H9 (cell line): ENCODE results near the gene UTP4. TPM values are rescaled to one million over a fixed set of nuclear protein-coding genes. Genes with fewer than 3 reads are reported as not detected.

Source experiments
- DNase-seq: peaks from one replicate; pipeline ENCODE4 v3.0.0-alpha.2; 2017
- H2AFZ ChIP-seq: one replicate; pipeline ENCODE4 v1.6.1; 2013; ENCODE audit warnings: mild to moderate bottlenecking, low read length, control low read depth, moderate library complexity
- H2AK5ac ChIP-seq: 2 replicates; pipeline ENCODE4 v1.6.1; 2013; ENCODE audit warnings: low read length, control low read depth, mixed read lengths; ENCODE audit not compliant: insufficient read length
- H2BK120ac ChIP-seq: one replicate; pipeline ENCODE4 v1.6.1; 2013; ENCODE audit warnings: low read depth, mild to moderate bottlenecking, low read length, control low read depth, inconsistent platforms; ENCODE audit not compliant: poor library complexity, severe bottlenecking
- H2BK12ac ChIP-seq: 2 replicates; pipeline ENCODE4 v1.6.1; 2013; ENCODE audit warnings: low read length, control low read depth, mixed read lengths, low read depth; ENCODE audit not compliant: insufficient read length
- H2BK15ac ChIP-seq: 2 replicates; pipeline ENCODE4 v1.6.1; 2013; ENCODE audit warnings: low read depth, low read length, control low read depth
- H2BK20ac ChIP-seq: one replicate; pipeline ENCODE4 v1.6.1; 2013; ENCODE audit warnings: low read depth, mild to moderate bottlenecking, low read length, control low read depth, inconsistent platforms; ENCODE audit not compliant: poor library complexity, severe bottlenecking
- H2BK5ac ChIP-seq: 2 replicates; pipeline ENCODE4 v1.6.1; 2013; ENCODE audit warnings: low read length, control low read depth, mixed read lengths; ENCODE audit not compliant: insufficient read length
- H3K14ac ChIP-seq: 2 replicates; pipeline ENCODE4 v1.6.1; 2013; ENCODE audit warnings: low read length, control low read depth; ENCODE audit not compliant: insufficient read depth
- H3K18ac ChIP-seq: 2 replicates; pipeline ENCODE4 v1.6.1; 2013; ENCODE audit warnings: low read depth, mild to moderate bottlenecking, mixed read lengths, low read length, control low read depth; ENCODE audit not compliant: insufficient read length
- H3K23ac ChIP-seq: 2 replicates; pipeline ENCODE4 v1.6.1; 2013; ENCODE audit warnings: low read length, control low read depth, mixed read lengths, low read depth; ENCODE audit not compliant: insufficient read length
- H3K23me2 ChIP-seq: 2 replicates; pipeline ENCODE4 v1.6.1; 2013; ENCODE audit warnings: low read depth, mild to moderate bottlenecking, mixed read lengths, low read length, control low read depth; ENCODE audit not compliant: insufficient read length, poor library complexity, severe bottlenecking
- H3K27ac ChIP-seq: 2 replicates; pipeline ENCODE4 v1.5.1; 2013; ENCODE audit warnings: low read length, control low read depth, mixed read lengths, low read depth; ENCODE audit not compliant: insufficient read length
- H3K27me3 ChIP-seq: 2 replicates; pipeline ENCODE4 v1.6.1; 2013; ENCODE audit warnings: low read length, control low read depth, inconsistent platforms; ENCODE audit not compliant: insufficient read depth
- H3K4ac ChIP-seq: 2 replicates; pipeline ENCODE4 v1.6.1; 2013; ENCODE audit warnings: low read depth, mild to moderate bottlenecking, control low read depth, inconsistent platforms, low read length, moderate library complexity
- H3K4me1 ChIP-seq: 2 replicates; pipeline ENCODE4 v1.6.1; 2013; ENCODE audit warnings: low read length, control low read depth, inconsistent platforms; ENCODE audit not compliant: insufficient read depth
- H3K4me2 ChIP-seq: 2 replicates; pipeline ENCODE4 v1.6.1; 2013; ENCODE audit warnings: low read length, control low read depth, mixed read lengths; ENCODE audit not compliant: insufficient read length, insufficient read depth
- H3K56ac ChIP-seq: 2 replicates; pipeline ENCODE4 v1.6.1; 2013; ENCODE audit warnings: low read depth, mild to moderate bottlenecking, mixed read lengths, low read length, control low read depth; ENCODE audit not compliant: insufficient read length
- H3K79me1 ChIP-seq: 2 replicates; pipeline ENCODE4 v1.6.1; 2013; ENCODE audit warnings: low read depth, mild to moderate bottlenecking, moderate library complexity, low read length, control low read depth, inconsistent platforms; ENCODE audit not compliant: insufficient read depth, poor library complexity, severe bottlenecking
- H3K79me2 ChIP-seq: 2 replicates; pipeline ENCODE4 v1.6.1; 2013; ENCODE audit warnings: low read length, control low read depth, inconsistent platforms; ENCODE audit not compliant: insufficient read depth
- H3K9ac ChIP-seq: 2 replicates; pipeline ENCODE4 v1.6.1; 2013; ENCODE audit warnings: low read length, control low read depth, mixed read lengths; ENCODE audit not compliant: insufficient read length; ENCODE audit errors: extremely low read depth
- H3K9me3 ChIP-seq: one replicate; pipeline ENCODE4 v1.6.1; 2013; ENCODE audit warnings: low read depth, low read length, inconsistent platforms; ENCODE audit not compliant: control insufficient read depth
- H3T11ph ChIP-seq: one replicate; pipeline ENCODE4 v1.6.1; 2013; ENCODE audit warnings: mild to moderate bottlenecking, low read length, control low read depth, inconsistent platforms
- H4K20me1 ChIP-seq: one replicate; pipeline ENCODE4 v1.6.1; 2013; ENCODE audit not compliant: control insufficient read depth, insufficient read length, insufficient read depth
- H4K5ac ChIP-seq: 2 replicates; pipeline ENCODE4 v1.6.1; 2013; ENCODE audit warnings: low read depth, mild to moderate bottlenecking, mixed read lengths, low read length, control low read depth; ENCODE audit not compliant: insufficient read length
- H4K8ac ChIP-seq: replicated peaks from 2 replicates; pipeline ENCODE4 v1.6.1; 2013; ENCODE audit warnings: low read length, control low read depth, mixed read lengths, low read depth; ENCODE audit not compliant: insufficient read length
- H4K91ac ChIP-seq: 2 replicates; pipeline ENCODE4 v1.6.1; 2013; ENCODE audit warnings: low read depth, mild to moderate bottlenecking, moderate library complexity, mixed read lengths, low read length, control low read depth; ENCODE audit not compliant: insufficient read length
- H3K27ac Mint-ChIP-seq, 3 experiments: 2 replicates in 2 of 3; 3 replicates in 1 of 3; pipeline ENCODE4 v1.8.0; 2020 to 2021; ENCODE audit warnings: mixed read lengths in 3 of 3, mild to moderate bottlenecking in 1 of 3, moderate library complexity in 1 of 3
- H3K27me3 Mint-ChIP-seq: 2 replicates; pipeline ENCODE4 v1.8.0; 2021; ENCODE audit warnings: low read depth, mild to moderate bottlenecking, moderate library complexity, mixed read lengths
- H3K36me3 Mint-ChIP-seq, 3 experiments: 2 replicates in 2 of 3; 3 replicates in 1 of 3; pipeline ENCODE4 v1.8.0; 2020 to 2021; ENCODE audit warnings: low read depth in 3 of 3, mixed read lengths in 3 of 3; ENCODE audit not compliant: insufficient read depth in 1 of 3
- H3K4me1 Mint-ChIP-seq, 2 experiments: 2 replicates each; pipeline ENCODE4 v1.8.0; 2020; ENCODE audit warnings: mixed read lengths in 2 of 2
- H3K4me3 Mint-ChIP-seq, 2 experiments: 2 replicates in 1 of 2; 3 replicates in 1 of 2; pipeline ENCODE4 v1.8.0; 2020 to 2021; ENCODE audit warnings: mild to moderate bottlenecking in 2 of 2, mixed read lengths in 2 of 2, moderate library complexity in 1 of 2
- H3K9me3 Mint-ChIP-seq, 2 experiments: 2 replicates in 1 of 2; 3 replicates in 1 of 2; pipeline ENCODE4 v1.8.0; 2020; ENCODE audit warnings: mild to moderate bottlenecking in 2 of 2, mixed read lengths in 2 of 2, moderate library complexity in 1 of 2
- CTCF ChIP-seq: fragments of 200-600 bp; sonication (generic); conservative IDR thresholded peaks from 3 replicates; pipeline ENCODE4 v1.8.0; 2021; ENCODE audit warnings: antibody characterized with exemption, mild to moderate bottlenecking
- WGBS: extraction: QIAGEN DNeasy Blood & Tissue Kit; methylation state at CpG from one replicate; pipeline ENCODE4 v1.1.7; 2013; ENCODE audit warnings: missing lambda C conversion rate, low lambda C conversion rate, mixed read lengths; ENCODE audit not compliant: insufficient read length; ENCODE audit errors: extremely low coverage; 5-methylcytosine and 5-hydroxymethylcytosine counted together
- total RNA-seq: library from RNA; stranded (reverse); gene quantifications from 2 replicates; pipeline ENCODE4 v1.2.1, GENCODE V29; 2021

The UTP4 gene
- total RNA-seq, 1 experiment from 2014 or later: 94.0 TPM

- Histone ChIP-seq H3K9me3 (no peaks in the 10 kb centered on the region), H2AFZ (no peak overlapping the region), H3T11ph (no peak overlapping the region), H3K9ac (no peak overlapping the region), H3K4me2 (no peak overlapping the region), H3K18ac (no peak overlapping the region), H3K79me1 (no peaks in the 10 kb centered on the region), H3K27me3 (no peaks in the 10 kb centered on the region), H3K79me2 (no peaks in the 10 kb centered on the region), H2BK12ac (no peak overlapping the region), H2AK5ac (no peak overlapping the region), H4K5ac (no peak overlapping the region), H3K56ac (no peak overlapping the region), H3K14ac (no peak overlapping the region), H2BK15ac (no peak overlapping the region), H2BK5ac (no peak overlapping the region), H2BK120ac (no peak overlapping the region), H3K4ac (no peak overlapping the region), H4K8ac (no peak overlapping the region), H3K4me1 (peaks cover 12% of the 10 kb centered on the region; the same call in 1 of the 2 replicates), H4K91ac (no peak overlapping the region), H3K23me2 (no peaks in the 10 kb centered on the region), H2BK20ac (no peak overlapping the region), H4K20me1 (no peaks in the 10 kb centered on the region), H3K27ac (no peak overlapping the region), H3K23ac (no peak overlapping the region)
- H3K36me3 Mint-ChIP-seq: no peaks in the 10 kb centered on the region
- H3K9me3 Mint-ChIP-seq: no peaks in the 10 kb centered on the region
- peak overlapping the region in 2 of 3 experiments; percentile 61 to 72; a peak in 4 of 7 replicates for H3K27ac Mint-ChIP-seq
- no peak for TF ChIP-seq CTCF
- no peak for DNase-seq
- no peak overlapping the region for H3K4me3 Mint-ChIP-seq
- WGBS: no CpG with 5 or more reads among the region's 3 CpGs
- H3K4me1 Mint-ChIP-seq: peaks cover 32 to 34% of the 10 kb centered on the region in 2 experiments
- H3K27me3 Mint-ChIP-seq: no peaks in the 10 kb centered on the region
Measured at GRCh38 chr16:69093974-69094373, 38.5 kb upstream of the UTP4 start.
